GM11168 (cell line): ENCODE results near the gene MIER1.

Experiments used
- in situ Hi-C: fragments of 300-500 bp; cut with MboI; formaldehyde crosslinking; loops from one replicate; pipeline ENCODE4 v1.12.0; 2022; ENCODE audit warnings: low sequenced_read_pairs; ENCODE audit not compliant: unreplicated experiment

The MIER1 gene

DNA sequence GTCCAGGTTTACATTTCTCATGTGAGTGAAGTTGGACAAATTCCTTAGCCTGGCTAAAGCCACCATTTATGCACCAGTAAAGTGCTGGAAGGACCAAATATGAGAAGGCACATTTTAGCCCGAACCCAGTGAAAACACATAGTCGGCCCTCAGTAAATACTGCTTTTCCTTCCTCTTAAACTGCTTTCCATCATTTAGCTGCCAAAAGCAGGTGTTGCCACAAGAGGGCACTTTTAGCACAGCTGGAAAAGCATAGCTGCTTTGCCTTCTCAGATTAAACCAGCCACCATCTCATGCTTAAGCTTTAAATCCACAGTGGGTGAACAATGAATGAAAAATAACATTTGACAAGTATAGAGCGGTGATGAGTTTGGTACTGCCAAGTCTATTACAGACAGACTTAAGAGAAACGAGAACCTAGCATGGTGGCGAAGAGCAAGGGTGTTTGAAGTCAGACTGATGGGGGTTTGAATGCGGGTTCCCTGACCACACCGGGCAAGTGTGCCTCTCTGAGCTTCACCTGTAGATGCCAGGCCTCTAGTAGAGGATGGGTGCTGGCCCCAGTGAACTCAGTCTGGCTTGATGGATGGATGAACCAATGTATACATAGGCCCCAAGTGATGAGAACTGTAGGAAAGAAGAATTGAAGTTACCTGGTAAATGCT, 71.4 kb downstream of the MIER1 start:
- in situ Hi-C loops, result no loop called here

DNA sequence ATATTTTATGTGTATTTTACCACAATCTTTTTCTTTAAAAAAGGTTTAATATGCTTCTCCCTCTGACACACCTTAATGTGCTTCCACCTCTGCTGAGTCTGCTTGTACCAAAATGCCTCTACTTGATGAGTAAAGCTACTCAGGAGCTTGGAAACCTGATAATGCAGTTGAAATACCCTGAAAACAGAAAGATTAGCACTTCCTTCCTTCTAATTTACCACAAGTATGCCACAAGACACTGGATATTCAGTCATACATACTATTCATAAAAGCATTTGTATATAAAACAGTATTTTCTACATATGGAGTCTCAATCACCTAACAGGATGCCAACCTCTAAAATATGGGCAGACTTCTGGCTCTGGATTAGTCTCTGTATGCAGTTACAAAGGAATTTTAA, 74.2 kb downstream of the MIER1 start:
- in situ Hi-C loops, result no loop called here

DNA sequence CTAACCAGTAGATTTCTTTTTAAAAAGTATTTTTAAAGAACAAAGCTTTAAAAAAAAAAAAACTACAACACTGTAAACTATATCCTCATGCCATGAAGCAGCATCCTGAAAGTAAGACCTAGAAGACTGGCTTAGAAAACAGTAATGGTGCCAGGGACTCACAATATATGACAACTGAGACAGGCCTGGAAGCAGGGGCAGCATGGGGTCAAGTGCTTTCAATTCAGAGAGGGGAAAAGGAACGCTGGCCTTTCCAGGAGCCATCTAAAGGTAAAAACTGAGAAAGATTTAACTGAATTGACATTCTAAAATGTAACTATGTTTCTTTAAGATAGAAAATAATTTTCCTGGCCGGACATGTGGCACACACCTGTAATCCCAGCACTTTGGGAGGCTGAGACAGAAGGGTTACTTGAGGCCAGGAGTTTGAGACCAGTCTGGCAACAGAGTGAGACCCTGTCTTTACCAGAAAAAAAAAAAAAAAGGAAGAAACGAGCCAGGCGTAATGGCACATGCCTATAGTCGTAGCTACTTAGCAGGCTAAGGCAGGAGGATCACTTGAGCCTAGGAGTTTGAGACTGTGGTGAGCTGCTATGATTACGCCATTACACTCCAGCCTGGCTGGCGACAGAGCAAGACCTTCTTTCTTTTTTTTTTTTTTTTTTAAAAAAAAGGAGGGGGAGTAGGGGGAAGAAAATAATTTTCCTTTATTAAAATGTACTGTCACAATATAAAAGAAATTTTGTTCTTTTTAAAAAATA, 75.0 kb downstream of the MIER1 start:
- in situ Hi-C loops, result loop anchor here (10.0 kb wide), 1 partner anchor 145 kb away; no protein-coding TSS in a partner anchor

DNA sequence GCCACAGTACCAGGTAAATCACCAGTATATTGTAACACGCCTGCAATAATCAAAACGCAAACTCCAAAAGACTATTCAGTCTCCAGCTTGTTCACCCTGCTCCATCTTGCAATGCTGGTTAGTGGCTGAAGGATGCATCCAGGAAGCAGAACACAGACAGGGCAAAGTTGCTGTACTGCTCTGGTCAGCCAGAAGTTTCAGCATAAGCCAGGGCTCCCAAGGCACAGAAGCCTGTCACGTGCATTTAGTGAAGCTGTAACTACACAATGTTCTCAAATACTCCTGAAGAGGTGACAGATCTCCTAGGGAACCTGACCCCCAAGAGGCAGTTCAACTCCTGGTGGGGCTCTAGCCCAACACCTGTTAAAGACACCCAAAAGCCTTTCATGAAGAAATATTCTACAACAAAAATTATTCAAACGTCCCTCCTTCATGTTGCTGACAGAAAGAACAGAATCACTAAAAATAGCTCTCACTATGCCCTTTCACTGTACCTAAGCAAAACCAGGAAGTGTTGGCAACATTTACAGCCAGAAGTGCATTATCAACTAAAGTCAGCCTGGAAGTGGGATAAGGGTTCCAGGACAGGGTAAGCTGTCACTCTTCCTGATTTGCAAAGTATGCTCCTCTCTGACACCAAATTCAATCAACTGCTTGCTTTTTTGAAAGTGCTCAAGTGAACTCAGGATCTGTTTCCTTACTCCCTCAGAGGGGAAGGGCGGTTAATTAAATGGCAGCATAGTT, 77.1 kb downstream of the MIER1 start:
- in situ Hi-C loops, result loop anchor here (10.0 kb wide), 1 partner anchor 143 kb away; no protein-coding TSS in a partner anchor

DNA sequence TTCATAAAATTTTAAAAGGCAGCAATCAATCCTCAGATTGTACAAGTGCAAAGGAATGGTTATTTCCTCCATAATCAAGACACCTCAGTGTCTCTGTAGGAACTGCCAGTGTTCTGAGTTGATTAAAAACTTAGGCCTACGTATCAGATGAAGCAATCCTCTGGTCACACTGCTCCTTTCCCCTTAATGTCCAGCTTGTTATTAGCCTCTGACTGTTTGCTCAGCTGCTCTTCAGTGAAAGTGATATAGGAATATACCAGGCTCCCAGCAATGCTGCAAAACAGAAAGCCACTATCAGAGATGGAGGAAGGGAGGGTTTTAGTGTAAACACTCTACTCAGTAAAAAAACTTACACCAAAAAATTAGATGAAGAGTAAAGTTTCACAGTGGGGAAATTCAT, 79.4 kb downstream of the MIER1 start:
- in situ Hi-C loops, result loop anchor here (10.0 kb wide), 1 partner anchor 141 kb away; no protein-coding TSS in a partner anchor

DNA sequence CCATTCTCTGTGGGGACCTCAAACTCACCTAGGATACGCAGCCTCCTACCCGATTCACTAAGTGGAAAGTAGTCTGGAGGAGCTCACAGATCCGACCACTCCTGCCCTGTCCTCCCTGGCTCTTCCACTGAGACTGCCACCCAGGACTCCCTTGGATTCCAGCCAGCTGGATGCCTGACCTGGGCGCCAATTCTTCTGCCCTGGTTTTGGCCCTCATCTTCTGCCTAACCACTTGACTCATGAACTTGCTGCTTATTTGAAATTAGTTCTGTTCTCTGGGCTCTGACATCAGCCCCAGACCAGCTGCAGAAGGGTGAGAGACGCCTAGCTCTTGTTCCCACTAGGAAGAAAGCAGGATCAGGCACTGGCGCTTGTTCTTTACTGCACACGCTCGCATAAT, 80.3 kb downstream of the MIER1 start:
- in situ Hi-C loops, result loop anchor here (10.0 kb wide), 1 partner anchor 140 kb away; no protein-coding TSS in a partner anchor

DNA sequence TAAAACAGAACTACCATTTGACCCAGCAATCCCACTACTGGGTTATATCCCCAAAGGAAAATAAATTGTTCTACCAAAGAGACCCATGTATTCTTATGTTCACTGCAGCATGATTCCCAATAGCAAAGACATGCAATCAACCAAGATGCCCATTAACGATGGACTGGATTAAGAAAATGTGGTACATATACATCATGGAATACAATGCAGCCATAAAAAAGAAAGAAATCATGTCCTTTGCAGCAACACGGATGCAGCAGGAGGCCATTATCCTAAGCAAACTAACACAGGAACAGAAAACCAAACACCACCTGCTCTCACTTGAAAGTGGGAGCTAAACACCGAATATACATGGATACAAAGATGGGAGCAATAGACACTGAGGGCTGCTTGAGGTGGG, 85.0 kb downstream of the MIER1 start:
- in situ Hi-C loops, result loop anchor here (10.0 kb wide), 1 partner anchor 135 kb away; no protein-coding TSS in a partner anchor

DNA sequence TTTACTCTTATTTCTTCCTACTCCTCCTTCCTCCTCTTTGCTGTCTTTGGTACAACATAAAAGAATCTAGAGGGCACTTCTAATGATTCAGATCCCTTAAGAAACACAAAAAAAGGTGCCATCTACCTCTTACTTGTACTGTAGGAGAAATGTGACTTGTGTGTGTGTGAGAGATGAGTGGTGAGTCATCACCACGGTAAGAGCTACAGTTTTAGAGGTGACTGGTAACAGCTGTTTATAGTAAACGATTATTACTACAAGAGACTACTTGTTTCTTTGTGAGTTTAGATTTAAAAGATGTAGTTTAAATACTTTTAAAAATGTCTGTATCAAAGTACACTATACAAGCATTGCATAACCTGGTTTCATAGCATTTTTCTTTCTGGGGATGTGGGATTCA, 88.8 kb downstream of the MIER1 start:
- in situ Hi-C loops, result no loop called here

DNA sequence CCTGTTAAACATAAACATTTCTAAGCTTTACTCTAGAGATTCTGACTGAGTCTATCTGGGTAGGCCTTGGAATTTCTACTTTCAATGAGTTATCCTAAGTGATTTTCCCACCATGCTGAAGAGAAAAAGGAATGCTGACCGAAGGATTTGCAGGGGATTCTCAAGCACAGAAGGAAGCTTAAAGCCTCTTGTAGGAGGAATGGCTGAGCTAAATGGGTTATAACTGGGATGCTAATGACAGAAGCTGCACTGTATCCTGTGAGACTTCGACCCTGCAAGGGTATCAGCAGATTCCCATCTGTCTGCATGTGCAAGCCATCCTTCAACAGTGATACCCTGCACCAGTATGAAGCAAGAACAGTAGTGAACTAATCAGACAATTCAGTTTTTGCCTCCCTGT, 93.8 kb downstream of the MIER1 start:
- in situ Hi-C loops, result no loop called here

DNA sequence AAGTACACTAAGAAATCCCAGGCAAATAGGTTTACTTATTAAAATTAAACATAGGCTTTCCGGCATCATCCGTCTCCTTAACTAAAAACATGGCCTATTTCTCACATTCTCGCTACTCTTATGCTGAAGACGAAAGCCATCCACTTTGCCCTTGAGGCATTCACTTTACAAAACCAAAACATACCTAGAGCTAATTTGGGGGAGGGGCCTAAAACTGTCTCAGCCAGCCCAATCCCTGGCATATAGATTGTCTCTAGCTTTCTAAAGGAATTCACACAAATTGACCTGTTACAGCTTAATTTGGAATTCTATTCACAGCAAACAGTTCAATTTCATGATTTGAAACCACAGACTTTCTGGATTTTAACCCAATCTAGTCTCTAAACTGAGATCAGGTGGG, 94.3 kb downstream of the MIER1 start:
- in situ Hi-C loops, result no loop called here

DNA sequence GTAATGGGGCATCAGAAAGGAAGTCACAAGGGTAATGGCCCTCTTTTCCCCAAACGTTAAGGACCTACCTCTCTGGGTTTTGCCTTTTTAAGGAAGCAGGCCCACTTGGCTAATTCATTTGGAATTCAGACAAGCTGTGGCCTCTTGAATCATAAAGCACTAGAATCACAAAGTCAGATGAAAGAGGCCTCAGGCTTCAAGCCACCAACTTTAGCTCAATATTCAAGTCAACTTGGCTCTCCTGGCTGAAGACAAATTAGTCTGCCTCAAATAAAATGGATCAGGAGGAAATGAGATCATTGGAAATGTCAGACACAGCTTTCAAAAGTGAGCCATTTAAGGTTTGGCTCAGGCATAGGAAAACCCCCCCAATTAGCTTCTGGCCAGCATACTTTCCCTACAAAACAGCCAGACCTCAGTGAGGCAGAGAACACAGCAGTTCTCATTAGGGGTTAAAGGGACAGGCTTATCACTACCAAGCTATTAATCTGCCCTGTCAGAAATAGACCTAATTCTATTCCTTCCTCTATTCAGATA, 94.9 kb downstream of the MIER1 start:
- in situ Hi-C loops, result no loop called here

DNA sequence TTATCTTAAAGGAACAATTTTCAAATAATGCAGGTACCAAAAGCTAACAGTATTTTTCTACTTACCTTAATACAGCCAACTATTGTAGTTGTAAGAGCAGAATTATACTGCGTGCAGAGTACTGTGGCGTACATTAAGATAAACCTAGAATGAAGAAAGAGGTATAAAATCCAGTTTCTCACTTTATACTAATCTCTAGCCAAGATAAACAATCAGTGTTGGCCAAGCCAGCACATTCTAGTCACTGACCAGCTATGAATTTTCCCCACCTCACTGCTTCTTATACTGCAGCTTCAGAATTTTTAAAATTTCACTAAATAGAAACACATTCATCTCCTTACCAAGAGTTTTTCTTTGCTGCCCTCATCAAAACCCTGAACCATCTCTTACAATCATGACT, 95.5 kb downstream of the MIER1 start:
- in situ Hi-C loops, result no loop called here

DNA sequence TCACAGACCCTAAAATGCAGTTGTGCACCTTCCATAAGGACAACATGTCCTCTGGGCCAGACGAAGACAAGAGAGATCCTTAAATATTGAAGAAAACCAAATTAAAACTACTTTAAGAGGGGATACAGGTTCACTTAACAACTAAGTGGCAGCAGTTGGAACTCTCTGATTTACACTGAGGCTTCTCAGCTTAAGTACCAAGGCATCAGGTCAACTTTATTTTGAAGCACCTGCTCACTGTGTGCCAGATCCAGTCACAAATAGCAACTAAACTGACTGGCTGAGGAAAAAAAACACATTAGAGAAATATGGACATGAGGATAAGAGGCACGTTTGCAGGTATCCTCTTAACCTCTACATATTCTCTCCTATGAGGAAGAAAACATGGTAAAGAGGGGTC, 96.0 kb downstream of the MIER1 start:
- in situ Hi-C loops, result no loop called here

DNA sequence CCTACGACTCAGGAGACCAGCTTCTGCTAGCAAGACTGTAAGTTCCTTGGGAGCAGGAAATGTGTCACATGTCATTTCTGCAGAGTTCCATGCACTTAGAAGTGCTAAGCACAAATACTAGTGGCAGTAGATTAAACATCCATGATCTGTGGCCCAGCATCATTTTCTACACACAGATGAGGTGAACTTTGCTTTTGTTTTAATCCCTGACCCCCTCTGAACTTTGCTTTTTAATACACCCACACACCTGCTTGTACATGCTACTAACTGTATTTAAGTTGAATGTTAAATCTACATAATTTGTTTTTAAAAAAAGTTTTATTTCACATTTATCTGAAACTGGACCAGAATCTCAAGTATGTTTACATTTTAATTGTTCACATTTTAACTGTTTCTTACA, 104.7 kb downstream of the MIER1 start:
- in situ Hi-C loops, result no loop called here

DNA sequence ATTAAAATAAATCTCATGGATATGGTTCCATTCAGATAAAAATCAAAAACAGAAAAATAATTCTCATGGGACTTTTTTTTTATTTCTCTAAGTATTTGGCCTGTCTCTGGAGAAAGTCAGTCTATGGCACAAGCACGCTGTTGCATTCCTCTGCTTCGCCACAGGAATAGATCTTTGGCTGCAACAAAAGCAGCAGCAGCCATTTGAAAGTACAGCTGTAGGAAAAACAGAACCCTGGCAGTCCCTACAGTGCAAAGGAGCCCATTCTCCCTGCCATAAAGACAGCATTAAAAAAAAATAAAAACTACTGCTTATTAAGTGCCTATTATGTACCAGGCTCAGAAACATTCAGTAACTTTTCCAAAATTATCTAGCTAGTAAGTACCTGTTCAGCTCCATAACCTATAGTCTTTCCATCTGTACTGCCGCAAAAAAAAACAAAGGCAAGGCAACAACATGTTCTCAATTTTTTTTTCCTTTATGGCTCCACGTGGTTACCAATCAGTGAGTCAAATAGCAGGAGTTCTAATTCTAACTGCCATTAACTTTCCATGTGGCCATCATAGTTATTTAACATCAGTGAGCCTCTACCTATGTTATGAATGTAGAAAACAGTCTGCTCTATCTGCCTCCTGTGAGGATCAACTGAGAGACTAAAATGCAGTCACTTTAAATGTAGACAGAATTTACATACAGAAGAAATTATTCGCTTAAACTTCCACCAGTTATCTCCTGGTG, 106.5 kb downstream of the MIER1 start:
- in situ Hi-C loops, result no loop called here

DNA sequence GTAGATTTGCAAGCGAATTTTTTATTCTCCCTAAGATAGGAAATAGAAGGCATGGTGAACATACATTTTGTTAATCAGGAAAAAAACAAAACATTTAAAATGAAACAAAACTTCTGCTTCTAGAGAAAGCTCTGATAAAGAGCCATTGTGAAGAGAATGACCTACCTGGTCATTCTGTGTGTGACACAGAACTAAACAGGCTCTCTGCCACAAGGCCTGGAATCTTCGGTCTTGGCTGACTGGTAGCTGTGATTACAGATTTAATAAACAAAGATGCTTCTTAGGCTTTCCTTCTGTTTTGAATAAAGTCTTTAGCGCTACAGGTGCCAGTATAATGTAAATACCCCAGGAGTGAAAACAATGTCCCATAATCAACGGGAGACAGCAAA, 107.1 kb downstream of the MIER1 start:
- in situ Hi-C loops, result no loop called here
